Fibroblast of pulmonary artery (primary cell): Measurements from ENCODE around the gene ZNF267.

Experiments
- DNase-seq: peaks from one replicate; pipeline ENCODE4 v3.0.0-alpha.2; 2010; ENCODE audit warnings: low read depth
- H3K4me3 ChIP-seq: replicated peaks from 2 replicates; pipeline ENCODE4 v1.5.1; 2011; ENCODE audit warnings: low read depth, mild to moderate bottlenecking, control low read depth, low read length, moderate library complexity
- TF ChIP-seq, protein P1 (sequence below): IDR thresholded peaks from 2 replicates; pipeline ENCODE4 v1.5.1; 2011; ENCODE audit warnings: mild to moderate bottlenecking, control low read depth, low read length, inconsistent platforms; ENCODE audit errors: missing control alignments

The ZNF267 gene

DNA sequence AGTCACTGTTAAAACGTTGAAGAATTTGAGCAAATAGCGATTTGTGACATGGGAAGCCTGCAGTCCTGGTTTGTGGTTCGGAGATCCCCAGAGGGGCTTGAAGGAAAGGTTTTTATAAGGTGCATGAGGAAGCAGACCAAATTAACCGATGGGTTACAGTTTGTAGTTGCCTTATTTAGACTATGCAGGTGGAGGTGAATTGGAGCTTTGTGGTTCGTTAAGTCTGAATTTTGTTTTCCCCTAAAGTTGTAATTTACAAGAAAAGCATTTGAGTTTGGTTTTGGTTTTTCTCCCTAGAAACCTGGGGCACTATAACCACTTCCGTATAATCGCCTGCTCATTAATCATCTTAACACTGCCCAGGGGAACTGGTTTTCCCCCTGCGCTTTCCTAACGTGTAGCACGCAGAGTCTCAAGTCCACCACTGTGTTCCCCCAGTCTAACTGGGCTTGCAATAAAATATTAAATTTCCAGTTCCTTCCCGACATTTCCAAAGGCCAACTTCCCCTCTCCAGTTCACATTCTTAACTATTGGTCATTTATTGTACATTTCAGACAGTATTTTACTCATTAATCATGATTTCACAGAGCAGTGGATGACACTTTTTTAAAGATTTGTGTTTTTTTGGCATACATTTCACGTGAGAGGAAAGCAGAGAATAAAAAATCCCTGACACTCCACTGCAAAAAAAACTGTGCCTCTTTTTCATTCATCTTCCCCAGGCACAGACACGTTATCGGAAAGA is 932 bp downstream of the ZNF267 start:
- peak; percentile 50 for DNase-seq
- TF ChIP-seq, protein P1, sequence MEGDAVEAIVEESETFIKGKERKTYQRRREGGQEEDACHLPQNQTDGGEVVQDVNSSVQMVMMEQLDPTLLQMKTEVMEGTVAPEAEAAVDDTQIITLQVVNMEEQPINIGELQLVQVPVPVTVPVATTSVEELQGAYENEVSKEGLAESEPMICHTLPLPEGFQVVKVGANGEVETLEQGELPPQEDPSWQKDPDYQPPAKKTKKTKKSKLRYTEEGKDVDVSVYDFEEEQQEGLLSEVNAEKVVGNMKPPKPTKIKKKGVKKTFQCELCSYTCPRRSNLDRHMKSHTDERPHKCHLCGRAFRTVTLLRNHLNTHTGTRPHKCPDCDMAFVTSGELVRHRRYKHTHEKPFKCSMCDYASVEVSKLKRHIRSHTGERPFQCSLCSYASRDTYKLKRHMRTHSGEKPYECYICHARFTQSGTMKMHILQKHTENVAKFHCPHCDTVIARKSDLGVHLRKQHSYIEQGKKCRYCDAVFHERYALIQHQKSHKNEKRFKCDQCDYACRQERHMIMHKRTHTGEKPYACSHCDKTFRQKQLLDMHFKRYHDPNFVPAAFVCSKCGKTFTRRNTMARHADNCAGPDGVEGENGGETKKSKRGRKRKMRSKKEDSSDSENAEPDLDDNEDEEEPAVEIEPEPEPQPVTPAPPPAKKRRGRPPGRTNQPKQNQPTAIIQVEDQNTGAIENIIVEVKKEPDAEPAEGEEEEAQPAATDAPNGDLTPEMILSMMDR, result no peak

DNA sequence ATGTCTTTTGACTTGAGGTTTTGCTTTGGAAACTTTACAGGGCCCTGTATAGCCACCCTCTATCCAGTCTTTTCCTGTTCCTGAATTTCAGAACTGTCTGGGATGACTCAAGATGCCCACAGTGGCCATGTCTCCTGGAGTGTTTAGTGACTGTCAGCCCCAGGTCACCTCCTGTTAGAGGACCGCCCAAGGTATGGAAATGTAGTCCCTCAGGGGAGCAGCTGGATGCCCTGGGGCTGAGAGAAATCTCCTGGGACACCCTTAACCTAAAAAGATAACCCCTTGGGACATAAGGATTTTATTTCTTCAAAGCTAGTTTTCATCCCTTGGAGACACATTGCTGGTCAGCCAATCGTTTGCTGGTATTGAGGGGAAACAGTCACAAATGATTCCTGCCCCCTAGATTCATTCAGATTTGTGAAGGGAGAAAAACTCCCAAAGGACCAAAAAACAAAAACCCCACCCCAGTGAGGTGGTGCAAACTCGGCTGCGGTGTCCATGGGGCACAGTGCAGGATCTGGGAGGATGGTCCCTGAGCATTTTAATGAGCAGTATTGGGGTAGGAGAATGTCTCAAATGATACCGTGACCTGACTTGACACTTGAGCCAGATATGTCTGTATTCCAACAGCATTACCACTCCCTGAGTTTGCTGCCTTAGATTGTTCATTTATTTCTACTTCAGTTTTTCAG is 1.7 kb downstream of the ZNF267 start:
- DNase-seq, result peak; percentile 38
- TF ChIP-seq, protein P1, result no peak
- H3K4me3 ChIP-seq, result peak overlapping the region; percentile 95

More for the DNA sequence above, 932 bp downstream of the ZNF267 start:
- H3K4me3 ChIP-seq, result peak overlapping the region; percentile 95

DNA sequence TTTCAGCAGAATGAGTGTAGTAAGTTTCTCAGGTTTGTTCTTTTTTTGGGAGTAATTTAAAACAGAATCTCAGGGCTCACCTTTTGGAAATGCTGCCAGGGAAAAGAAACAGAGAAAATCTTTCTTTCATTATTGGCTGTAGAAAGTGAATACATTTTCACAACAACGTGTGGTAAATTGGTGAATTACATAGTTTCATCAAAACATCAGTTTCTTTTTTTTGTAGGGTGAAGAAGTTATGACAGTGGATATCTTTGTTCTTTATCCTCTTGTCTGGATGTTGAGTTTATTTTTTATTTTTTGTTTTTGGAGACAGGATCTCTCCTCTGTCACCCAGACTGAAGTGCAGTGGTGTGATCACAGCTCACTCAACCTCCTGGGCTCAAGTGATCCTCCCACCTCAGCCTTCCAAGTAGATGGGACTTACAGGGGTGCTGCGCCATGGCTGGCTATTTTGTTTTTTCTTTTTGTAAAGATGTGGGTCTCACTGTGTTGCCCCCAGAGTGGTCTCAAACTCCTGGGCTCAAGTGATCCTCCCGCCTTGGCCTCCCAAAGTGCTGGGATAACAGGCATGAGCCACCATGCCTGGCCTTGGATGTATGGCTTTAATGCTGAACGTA is 2.4 kb downstream of the ZNF267 start:
- no peak overlapping the region for H3K4me3 ChIP-seq
- TF ChIP-seq, protein P1, result no peak
- no peak for DNase-seq

DNA sequence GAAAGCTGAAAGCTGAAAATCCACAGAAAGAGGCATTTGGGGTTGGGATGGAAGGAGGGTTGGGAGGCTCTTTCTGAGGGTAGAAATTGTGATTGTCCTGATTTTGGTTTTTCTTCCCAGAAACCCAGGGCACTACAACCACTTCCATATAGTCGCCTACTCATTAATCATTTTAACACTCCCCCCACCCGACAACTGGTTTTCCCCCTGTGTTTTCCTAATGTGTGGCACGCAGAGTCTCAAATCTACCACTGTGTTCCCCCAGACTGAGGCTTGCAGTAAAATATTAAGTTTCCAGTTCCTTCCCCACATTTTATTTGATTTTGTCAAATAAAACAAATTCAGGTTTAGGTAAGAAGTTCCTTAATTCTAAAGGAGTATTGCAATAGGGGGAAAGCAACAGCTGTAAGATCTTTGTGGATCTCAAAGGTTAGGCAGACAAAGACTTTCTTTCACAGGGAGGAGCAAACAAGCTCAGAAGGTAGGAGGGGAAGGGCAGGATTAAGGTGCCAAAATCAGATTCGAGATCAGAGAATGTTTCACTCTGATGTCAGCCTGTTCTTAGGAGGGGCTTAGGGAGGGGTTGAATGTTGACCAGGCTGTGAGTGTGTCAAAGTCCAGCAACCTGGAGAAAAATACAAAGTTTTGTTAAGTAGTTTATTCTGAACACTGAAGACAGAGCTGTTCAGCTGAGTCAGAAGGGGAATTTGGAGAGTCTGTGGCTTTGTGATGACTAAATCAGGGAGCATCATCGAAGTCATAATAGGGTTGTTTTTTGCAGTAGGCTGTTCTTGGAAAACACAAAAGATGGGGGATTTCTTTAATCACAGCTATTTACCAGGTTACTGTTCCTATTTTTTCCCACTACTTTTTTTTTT is 3.6 kb downstream of the ZNF267 start:
- DNase-seq, result peak; percentile 90
- peak overlapping the region; percentile 17 for H3K4me3 ChIP-seq
- TF ChIP-seq, protein P1, result no peak

DNA sequence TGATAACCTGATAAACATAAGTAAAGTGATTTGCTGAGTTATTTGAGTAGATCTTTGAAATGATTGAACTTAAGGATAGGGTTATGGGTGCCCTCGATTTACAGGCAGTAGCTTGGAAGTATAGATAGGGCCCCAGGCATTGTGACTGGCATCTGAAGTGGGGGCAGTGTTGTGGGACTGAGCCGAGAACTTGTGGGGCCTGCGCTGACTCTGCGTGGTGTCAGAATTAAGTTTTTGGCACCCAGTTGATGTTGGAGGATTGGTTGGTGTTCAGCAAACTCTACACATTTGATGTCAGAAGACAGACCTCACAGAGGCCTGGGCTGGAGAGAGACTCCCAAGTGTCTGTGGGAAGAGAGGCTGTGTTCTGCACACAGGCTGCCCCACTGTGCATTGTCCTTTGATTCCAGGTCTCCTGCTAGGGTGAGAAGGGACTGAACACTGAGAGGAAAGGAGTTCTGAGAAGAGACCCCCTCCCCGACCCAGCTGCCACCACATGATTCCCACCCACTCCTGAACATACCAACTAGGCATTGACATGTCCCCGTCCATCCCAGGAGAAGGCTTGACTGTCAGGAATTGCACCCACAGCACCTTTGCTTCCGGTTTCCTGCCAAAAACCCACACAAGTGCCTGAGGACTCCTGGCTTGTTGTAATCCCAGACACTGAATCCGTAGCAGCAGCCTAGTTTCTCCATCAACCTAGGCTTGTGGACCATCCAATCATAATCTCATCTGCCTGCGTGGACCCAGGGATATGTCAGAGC is 4.5 kb downstream of the ZNF267 start:
- no peak overlapping the region for H3K4me3 ChIP-seq
- no peak for DNase-seq

More for the DNA sequence above, 4.5 kb downstream of the ZNF267 start:
- TF ChIP-seq, protein P1, result no peak
